Liver (tissue), 9 donors: ENCODE results near the gene CACNA1B. TPM values are rescaled to one million over a fixed set of nuclear protein-coding genes. Genes with fewer than 3 reads are reported as not detected.
"Not testable (repeated sequence)": the region's sequence is repeated elsewhere in the genome, so short reads cannot be mapped to it uniquely, and the experiment has no call there.

Source experiments
- DNase-seq: peaks from one replicate; pipeline ENCODE4 v3.0.0-alpha.2; 2017; ENCODE audit warnings: low spot score
- H3K27ac ChIP-seq, 2 donors: one replicate each; pipeline ENCODE4 v1.7.0; 2013; ENCODE audit warnings: inconsistent platforms in 2 of 2, low read length in 2 of 2, control low read depth in 1 of 2, low read depth in 1 of 2, mild to moderate bottlenecking in 1 of 2
- H3K27me3 ChIP-seq, 4 donors: one replicate each; pipeline versions ENCODE4 v1.6.1 to v1.7.0; 2013; ENCODE audit warnings: low read length in 3 of 4, inconsistent platforms in 1 of 4, mild to moderate bottlenecking in 1 of 4, moderate library complexity in 1 of 4; ENCODE audit not compliant: control insufficient read depth in 4 of 4, insufficient read depth in 4 of 4
- H3K36me3 ChIP-seq, 4 donors: one replicate each; pipeline versions ENCODE4 v1.6.1 to v1.7.0; 2013; ENCODE audit warnings: low read length in 3 of 4, mild to moderate bottlenecking in 3 of 4, low read depth in 1 of 4, moderate library complexity in 1 of 4; ENCODE audit not compliant: control insufficient read depth in 4 of 4, insufficient read depth in 3 of 4
- H3K4me1 ChIP-seq, 4 donors: one replicate each; pipeline versions ENCODE4 v1.6.1 to v1.7.0; 2013; ENCODE audit warnings: low read length in 3 of 4, mild to moderate bottlenecking in 3 of 4, moderate library complexity in 1 of 4; ENCODE audit not compliant: control insufficient read depth in 4 of 4, insufficient read depth in 4 of 4
- H3K4me3 ChIP-seq, 3 donors: one replicate each; pipeline versions ENCODE4 v1.6.1 to v1.7.0; 2013; ENCODE audit warnings: low read length in 3 of 3, control low read depth in 1 of 3, low read depth in 1 of 3, mild to moderate bottlenecking in 1 of 3
- H3K9ac ChIP-seq, 2 donors: one replicate each; pipeline ENCODE4 v1.7.0; 2013; ENCODE audit warnings: low read length in 2 of 2, mild to moderate bottlenecking in 2 of 2, moderate library complexity in 2 of 2, control low read depth in 1 of 2, low read depth in 1 of 2
- H3K9me3 ChIP-seq, 4 donors: one replicate each; pipeline versions ENCODE4 v1.6.1 to v1.7.0; 2013; ENCODE audit warnings: low read length in 3 of 4; ENCODE audit not compliant: control insufficient read depth in 4 of 4
- EGR1 ChIP-seq, 2 donors: IDR thresholded peaks; 2 replicates each; pipeline ENCODE4 v1.6.1; 2016 to 2018; ENCODE audit warnings: antibody characterized with exemption in 2 of 2, low read depth in 2 of 2
- FOXA2 ChIP-seq: IDR thresholded peaks from 2 replicates; pipeline ENCODE4 v1.6.1; 2016; ENCODE audit warnings: antibody characterized with exemption
- HNF4A ChIP-seq, 2 donors: conservative IDR thresholded peaks; 2 replicates each; pipeline ENCODE4 v1.6.1; 2016; ENCODE audit warnings: antibody characterized with exemption in 2 of 2, mild to moderate bottlenecking in 2 of 2
- HNF4G ChIP-seq: IDR thresholded peaks from 2 replicates; pipeline ENCODE4 v1.6.1; 2016; ENCODE audit warnings: antibody characterized with exemption
- JUND ChIP-seq, 2 donors: IDR thresholded peaks; 2 replicates each; pipeline ENCODE4 v1.6.1; 2016; ENCODE audit warnings: antibody characterized with exemption in 2 of 2
- NR2F2 ChIP-seq: IDR thresholded peaks from 2 replicates; pipeline ENCODE4 v1.6.1; 2016; ENCODE audit warnings: antibody characterized with exemption
- RXRA ChIP-seq, 2 donors: IDR thresholded peaks; 2 replicates each; pipeline ENCODE4 v1.6.1; 2017 to 2018; ENCODE audit warnings: antibody characterized with exemption in 2 of 2, mild to moderate bottlenecking in 1 of 2
- TAF1 ChIP-seq: conservative IDR thresholded peaks from 2 replicates; pipeline ENCODE4 v1.6.1; 2016; ENCODE audit warnings: antibody characterized with exemption, mild to moderate bottlenecking
- YY1 ChIP-seq: IDR thresholded peaks from 2 replicates; pipeline ENCODE4 v1.6.1; 2016; ENCODE audit warnings: antibody characterized with exemption, mild to moderate bottlenecking
- WGBS: extraction: QIAGEN DNeasy Blood & Tissue Kit; methylation state at CpG from one replicate; pipeline ENCODE4 v1.1.7; 2013; 5-methylcytosine and 5-hydroxymethylcytosine counted together
- polyA plus RNA-seq, 2 donors: library from polyadenylated mRNA; stranded (reverse) in 1 of 2; unstranded in 1 of 2; fragments of 200-250 nt in 1 of 2; fragments of >200 nt in 1 of 2; fragmentation: Nextera tagmentation in 1 of 2; extraction: Ambion mirVana in 1 of 2; gene quantifications; one replicate each; pipeline versions ENCODE4 v1.2.1 to v1.2.3, GENCODE V29; 2013 to 2015
- total RNA-seq, 2 donors: library from RNA; depleted of rRNA; stranded (reverse); fragments of >200 nt; gene quantifications; one replicate each; pipeline ENCODE4 v1.2.3, GENCODE V29; 2014
- TF ChIP-seq, protein P1 (sequence below): fragments of 150-350 bp; IDR thresholded peaks from 2 replicates; pipeline ENCODE4 v1.5.1; 2017; ENCODE audit warnings: improper control_type of control experiment, low read depth, low read length; ENCODE audit not compliant: missing input control
- TF ChIP-seq, protein P2 (sequence below): IDR thresholded peaks from 2 replicates; pipeline ENCODE4 v1.6.1; 2016; ENCODE audit warnings: antibody characterized with exemption
- TF ChIP-seq, protein P3 (sequence below): IDR thresholded peaks from 2 replicates; pipeline ENCODE4 v1.6.1; 2016; ENCODE audit warnings: antibody characterized with exemption, mild to moderate bottlenecking
- donor health status: healthy.
- donor health status: healthy.
- donor health status: healthy.
- donor health status: healthy.
- donor health status: healthy.

The CACNA1B gene
- total and polyA plus RNA-seq, 4 donors: under 0.01 to 0.05 TPM; not detected in 2

DNA sequence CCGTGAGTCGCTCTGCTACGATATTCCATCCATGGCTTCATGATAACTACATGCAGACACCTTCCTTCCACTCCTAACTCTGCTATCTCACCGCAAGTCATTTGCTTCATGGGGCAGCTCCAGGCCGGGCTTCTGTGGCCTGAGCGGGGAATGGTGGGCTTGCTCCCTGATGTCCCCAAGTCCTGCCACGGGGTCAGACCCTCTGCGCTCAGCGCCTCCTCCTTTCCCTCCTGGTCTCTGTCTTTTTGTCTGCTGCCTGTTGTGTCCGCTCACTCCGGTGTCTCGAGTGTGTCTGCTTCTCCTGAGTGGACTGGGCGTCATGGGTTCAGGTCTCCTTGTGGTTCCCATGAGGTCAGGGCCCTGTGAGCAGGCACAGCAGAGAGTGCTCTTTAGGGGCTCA is 139.6 kb downstream of the CACNA1B start:
- DNase-seq: no peak
- H3K9ac ChIP-seq: no peak overlapping the region
- 94% methylated on average over 13 of the region's 13 CpGs for WGBS

DNA sequence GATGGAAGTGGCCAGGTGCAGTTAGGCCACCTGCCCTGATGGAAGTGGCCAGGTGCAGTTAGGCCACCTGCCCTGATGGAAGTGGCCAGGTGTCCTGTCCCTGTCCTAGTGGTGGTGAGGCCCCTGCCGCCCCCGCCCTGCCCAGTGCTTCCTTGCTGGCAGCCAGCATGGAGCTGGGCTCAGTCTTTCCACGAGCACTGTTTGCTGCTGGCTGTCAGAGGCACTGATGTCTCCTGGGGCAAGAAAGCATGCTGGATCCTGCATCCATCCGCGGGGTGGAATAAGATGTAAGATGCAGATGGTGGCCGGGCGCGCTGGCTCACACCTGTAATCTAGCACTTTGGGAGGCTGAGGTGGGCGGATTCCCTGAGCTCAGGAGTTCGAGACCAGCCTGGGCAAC is 141.9 kb downstream of the CACNA1B start:
- not testable (repeated sequence) for H3K4me1 ChIP-seq, H3K9ac ChIP-seq, H3K4me3 ChIP-seq, H3K27me3 ChIP-seq, H3K9me3 ChIP-seq, H3K27ac ChIP-seq, DNase-seq, H3K36me3 ChIP-seq
- 93% methylated on average over 10 of the region's 10 CpGs for WGBS

More for the DNA sequence above, 139.6 kb downstream of the CACNA1B start:
- no peak overlapping the region for H3K4me3 ChIP-seq
- H3K36me3 ChIP-seq: no peaks in the 10 kb centered on the region
- H3K4me1 ChIP-seq: no peaks in the 10 kb centered on the region
- no peak overlapping the region for H3K27ac ChIP-seq
- TF ChIP-seq TAF1 (no peak), HNF4G (no peak), FOXA2 (no peak), JUND (IDR thresholded peaks at IDR 0.05) (no peak), YY1 (no peak), EGR1 (IDR thresholded peaks at IDR 0.05; ENCODE audit: low read depth in 2 of 2) (no peak)
- TF ChIP-seq, protein P1, sequence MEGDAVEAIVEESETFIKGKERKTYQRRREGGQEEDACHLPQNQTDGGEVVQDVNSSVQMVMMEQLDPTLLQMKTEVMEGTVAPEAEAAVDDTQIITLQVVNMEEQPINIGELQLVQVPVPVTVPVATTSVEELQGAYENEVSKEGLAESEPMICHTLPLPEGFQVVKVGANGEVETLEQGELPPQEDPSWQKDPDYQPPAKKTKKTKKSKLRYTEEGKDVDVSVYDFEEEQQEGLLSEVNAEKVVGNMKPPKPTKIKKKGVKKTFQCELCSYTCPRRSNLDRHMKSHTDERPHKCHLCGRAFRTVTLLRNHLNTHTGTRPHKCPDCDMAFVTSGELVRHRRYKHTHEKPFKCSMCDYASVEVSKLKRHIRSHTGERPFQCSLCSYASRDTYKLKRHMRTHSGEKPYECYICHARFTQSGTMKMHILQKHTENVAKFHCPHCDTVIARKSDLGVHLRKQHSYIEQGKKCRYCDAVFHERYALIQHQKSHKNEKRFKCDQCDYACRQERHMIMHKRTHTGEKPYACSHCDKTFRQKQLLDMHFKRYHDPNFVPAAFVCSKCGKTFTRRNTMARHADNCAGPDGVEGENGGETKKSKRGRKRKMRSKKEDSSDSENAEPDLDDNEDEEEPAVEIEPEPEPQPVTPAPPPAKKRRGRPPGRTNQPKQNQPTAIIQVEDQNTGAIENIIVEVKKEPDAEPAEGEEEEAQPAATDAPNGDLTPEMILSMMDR: no peak
- TF ChIP-seq, protein P2, sequence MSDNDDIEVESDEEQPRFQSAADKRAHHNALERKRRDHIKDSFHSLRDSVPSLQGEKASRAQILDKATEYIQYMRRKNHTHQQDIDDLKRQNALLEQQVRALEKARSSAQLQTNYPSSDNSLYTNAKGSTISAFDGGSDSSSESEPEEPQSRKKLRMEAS: no peak
- H3K27me3 ChIP-seq: no peaks in the 10 kb centered on the region
- H3K9me3 ChIP-seq: no peaks in the 10 kb centered on the region

DNA sequence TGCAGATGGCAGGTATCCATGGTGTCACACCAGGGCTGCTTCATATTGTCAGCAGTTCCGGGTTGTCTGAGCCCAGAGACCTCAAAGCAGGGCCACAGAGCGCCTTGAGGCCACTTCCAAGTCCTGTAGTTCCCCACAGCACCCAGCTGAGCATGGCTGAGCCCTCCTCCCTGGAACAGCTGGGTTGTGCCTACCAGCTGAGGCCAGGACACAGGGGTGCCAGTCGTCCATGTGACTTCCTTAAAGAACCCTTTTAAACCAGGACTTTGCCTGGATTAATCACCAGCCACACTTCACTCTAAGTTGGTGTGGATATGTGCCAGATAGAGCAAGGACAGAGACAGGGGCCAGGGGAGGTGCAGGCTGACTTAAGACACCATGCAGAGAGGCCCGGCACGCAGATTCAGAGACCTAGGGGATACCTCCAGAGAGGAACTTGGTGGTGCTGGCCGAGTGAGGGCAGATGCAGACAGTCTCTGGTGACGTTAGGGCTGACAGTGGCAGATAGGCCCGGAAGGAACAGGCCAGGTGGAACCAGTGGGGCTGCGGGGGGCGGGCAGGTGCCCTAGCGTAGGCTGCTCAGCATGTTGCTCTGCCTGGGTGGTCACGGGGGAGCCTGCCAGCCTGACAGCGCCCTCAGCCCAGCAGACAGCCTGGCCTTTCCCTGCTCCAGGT is 142.7 kb downstream of the CACNA1B start:
- Histone ChIP-seq H3K27ac (no peak overlapping the region), H3K9ac (no peak overlapping the region), H3K4me1 (peaks cover 0 to 8% (median 3%) of the 10 kb centered on the region in 4 donors), H3K27me3 (peaks cover 0 to 9% (median 2%) of the 10 kb centered on the region in 4 donors), H3K36me3 (no peaks in the 10 kb centered on the region), H3K4me3 (no peak overlapping the region), H3K9me3 (no peaks in the 10 kb centered on the region)
- 85% methylated on average over 13 of the region's 13 CpGs for WGBS
- no peak for DNase-seq
- TF ChIP-seq HNF4A (conservative IDR thresholded peaks at IDR 0.05) (no peak), RXRA (IDR thresholded peaks at IDR 0.05) (no peak), NR2F2 (no peak)
- TF ChIP-seq, protein P2: no peak
- TF ChIP-seq, protein P3, sequence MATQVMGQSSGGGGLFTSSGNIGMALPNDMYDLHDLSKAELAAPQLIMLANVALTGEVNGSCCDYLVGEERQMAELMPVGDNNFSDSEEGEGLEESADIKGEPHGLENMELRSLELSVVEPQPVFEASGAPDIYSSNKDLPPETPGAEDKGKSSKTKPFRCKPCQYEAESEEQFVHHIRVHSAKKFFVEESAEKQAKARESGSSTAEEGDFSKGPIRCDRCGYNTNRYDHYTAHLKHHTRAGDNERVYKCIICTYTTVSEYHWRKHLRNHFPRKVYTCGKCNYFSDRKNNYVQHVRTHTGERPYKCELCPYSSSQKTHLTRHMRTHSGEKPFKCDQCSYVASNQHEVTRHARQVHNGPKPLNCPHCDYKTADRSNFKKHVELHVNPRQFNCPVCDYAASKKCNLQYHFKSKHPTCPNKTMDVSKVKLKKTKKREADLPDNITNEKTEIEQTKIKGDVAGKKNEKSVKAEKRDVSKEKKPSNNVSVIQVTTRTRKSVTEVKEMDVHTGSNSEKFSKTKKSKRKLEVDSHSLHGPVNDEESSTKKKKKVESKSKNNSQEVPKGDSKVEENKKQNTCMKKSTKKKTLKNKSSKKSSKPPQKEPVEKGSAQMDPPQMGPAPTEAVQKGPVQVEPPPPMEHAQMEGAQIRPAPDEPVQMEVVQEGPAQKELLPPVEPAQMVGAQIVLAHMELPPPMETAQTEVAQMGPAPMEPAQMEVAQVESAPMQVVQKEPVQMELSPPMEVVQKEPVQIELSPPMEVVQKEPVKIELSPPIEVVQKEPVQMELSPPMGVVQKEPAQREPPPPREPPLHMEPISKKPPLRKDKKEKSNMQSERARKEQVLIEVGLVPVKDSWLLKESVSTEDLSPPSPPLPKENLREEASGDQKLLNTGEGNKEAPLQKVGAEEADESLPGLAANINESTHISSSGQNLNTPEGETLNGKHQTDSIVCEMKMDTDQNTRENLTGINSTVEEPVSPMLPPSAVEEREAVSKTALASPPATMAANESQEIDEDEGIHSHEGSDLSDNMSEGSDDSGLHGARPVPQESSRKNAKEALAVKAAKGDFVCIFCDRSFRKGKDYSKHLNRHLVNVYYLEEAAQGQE: no peak
